GM18502 (cell line): ENCODE measurements around the gene CCM2.
"Not testable (repeated sequence)": the region's sequence is repeated elsewhere in the genome, so short reads cannot be mapped to it uniquely, and the experiment has no call there.

Source experiments
- ATAC-seq: cut with Tn5 transposase; IDR thresholded peaks from one replicate; pipeline ENCODE4 v1.9.1; 2021; ENCODE audit warnings: mild to moderate bottlenecking; ENCODE audit not compliant: unreplicated experiment, poor library complexity

CCM2 gene

GRCh38 chr7:44995555-44996493 is 4.2 kb upstream of the CCM2 start:
- ATAC-seq = no peak

- no peak for ATAC-seq
Observed at GRCh38 chr7:44998153-44998871, 1.7 kb upstream of the CCM2 start.

- peak; percentile 78 for ATAC-seq
Observed at GRCh38 chr7:44999245-45000092, 532 bp upstream of the CCM2 start.

- ATAC-seq = peak; percentile 31
Observed at GRCh38 chr7:45001138-45001694, 1.2 kb downstream of the CCM2 start.

GRCh38 chr7:45001826-45002225 is 1.8 kb downstream of the CCM2 start:
- ATAC-seq = no peak

GRCh38 chr7:45003789-45004188 is 3.8 kb downstream of the CCM2 start:
- no peak for ATAC-seq

GRCh38 chr7:45007106-45007505 is 7.1 kb downstream of the CCM2 start:
- ATAC-seq = no peak

GRCh38 chr7:45007571-45008328 is 7.7 kb downstream of the CCM2 start:
- ATAC-seq = peak; percentile 82

GRCh38 chr7:45013465-45013967 is 13.5 kb downstream of the CCM2 start:
- ATAC-seq = no peak

GRCh38 chr7:45015313-45015712 is 15.3 kb downstream of the CCM2 start:
- ATAC-seq = no peak

- no peak for ATAC-seq
Observed at GRCh38 chr7:45017253-45017652, 17.3 kb downstream of the CCM2 start.

- no peak for ATAC-seq
Observed at GRCh38 chr7:45020915-45021314, 20.9 kb downstream of the CCM2 start.

GRCh38 chr7:45021604-45022296 is 21.7 kb downstream of the CCM2 start:
- ATAC-seq = peak; percentile 67

- ATAC-seq = no peak
Observed at GRCh38 chr7:45024126-45024744, 24.2 kb downstream of the CCM2 start.

GRCh38 chr7:45025473-45025872 is 25.5 kb downstream of the CCM2 start:
- ATAC-seq = not testable (repeated sequence)

GRCh38 chr7:45026013-45026412 is 26.0 kb downstream of the CCM2 start:
- no peak for ATAC-seq

GRCh38 chr7:45026984-45027773 is 27.2 kb downstream of the CCM2 start:
- ATAC-seq = peak; percentile 60

- peak; percentile 13 for ATAC-seq
Observed at GRCh38 chr7:45027774-45028114, 27.7 kb downstream of the CCM2 start.
